Natural killer cell (primary cell): ENCODE data around the gene SLC39A11. TPM values are rescaled to one million over a fixed set of nuclear protein-coding genes. Genes with fewer than 3 reads are reported as not detected.

ENCODE experiments used
- ATAC-seq, 3 donors: fragments of 150-1000 bp in 2 of 3; fragments of 200-7000 bp in 1 of 3; cut with Tn5 transposase; 1 replicate in 1 of 3; 2 replicates in 2 of 3; pipeline ENCODE4 v1.10.0; 2021; ENCODE audit warnings: mild to moderate bottlenecking in 2 of 3, moderate library complexity in 2 of 3
- DNase-seq, 2 donors: peaks; one replicate each; pipeline versions ENCODE4 v3.0.0 to v3.0.0-alpha.2; 2013 to 2021; ENCODE audit warnings: mixed read lengths in 1 of 2
- H3K27ac ChIP-seq: one replicate; pipeline ENCODE4 v1.5.1; 2013; ENCODE audit warnings: mild to moderate bottlenecking, low read length
- H3K27me3 ChIP-seq: one replicate; pipeline ENCODE4 v1.6.1; 2013; ENCODE audit warnings: low read length; ENCODE audit not compliant: control insufficient read depth, insufficient read depth
- H3K36me3 ChIP-seq: one replicate; pipeline ENCODE4 v1.6.1; 2013; ENCODE audit warnings: low read length; ENCODE audit not compliant: control insufficient read depth, insufficient read depth
- H3K4me1 ChIP-seq: one replicate; pipeline ENCODE4 v1.6.1; 2013; ENCODE audit warnings: low read length; ENCODE audit not compliant: control insufficient read depth, insufficient read depth
- H3K4me3 ChIP-seq: one replicate; pipeline ENCODE4 v1.5.1; 2013; ENCODE audit warnings: low read length
- H3K9me3 ChIP-seq: one replicate; pipeline ENCODE4 v1.6.1; 2013; ENCODE audit warnings: low read length; ENCODE audit not compliant: control insufficient read depth, insufficient read depth
- H3K27ac Mint-ChIP-seq, 2 donors: one replicate each; pipeline ENCODE4 v1.8.0; 2022; ENCODE audit warnings: mild to moderate bottlenecking in 2 of 2, mixed read lengths in 2 of 2, moderate library complexity in 1 of 2
- H3K27me3 Mint-ChIP-seq, 2 donors: one replicate each; pipeline ENCODE4 v1.8.0; 2022; ENCODE audit warnings: low read depth in 2 of 2, mixed read lengths in 2 of 2
- H3K36me3 Mint-ChIP-seq: one replicate; pipeline ENCODE4 v1.8.0; 2022; ENCODE audit warnings: mixed read lengths
- H3K4me1 Mint-ChIP-seq, 2 donors: one replicate each; pipeline ENCODE4 v1.8.0; 2022; ENCODE audit warnings: mixed read lengths in 2 of 2
- H3K4me3 Mint-ChIP-seq: one replicate; pipeline ENCODE4 v1.8.0; 2022; ENCODE audit warnings: mild to moderate bottlenecking, moderate library complexity, mixed read lengths
- H3K9me3 Mint-ChIP-seq, 2 donors: one replicate each; pipeline ENCODE4 v1.8.0; 2022; ENCODE audit warnings: mixed read lengths in 2 of 2
- WGBS: methylation state at CpG from one replicate; pipeline ENCODE4 v1.1.7; 2013; ENCODE audit warnings: missing lambda C conversion rate; ENCODE audit not compliant: insufficient coverage; 5-methylcytosine and 5-hydroxymethylcytosine counted together
- intact Hi-C: fragments of 100-400 bp; cut with micrococcal nuclease; formaldehyde crosslinking; loops from one replicate; pipeline ENCODE4 v1.14.2; 2022
- total RNA-seq, 4 donors: library from RNA; stranded (reverse); fragments of 120-200 nt in 1 of 4; gene quantifications; one replicate each; pipeline versions ENCODE4 v1.2.3 to v1.2.4, GENCODE V29; 2013 to 2022
- TF ChIP-seq, protein P1 (sequence below): fragments of 200-600 bp; IDR thresholded peaks from one replicate; pipeline ENCODE4 v1.8.0; 2022; ENCODE audit warnings: antibody characterized with exemption

SLC39A11 gene
- total RNA-seq, 3 donors from 2014 or later (not counting 1 experiment from before 2014, with no cell fraction given) = 32.6 to 44.9 (median 39.4) TPM

DNA sequence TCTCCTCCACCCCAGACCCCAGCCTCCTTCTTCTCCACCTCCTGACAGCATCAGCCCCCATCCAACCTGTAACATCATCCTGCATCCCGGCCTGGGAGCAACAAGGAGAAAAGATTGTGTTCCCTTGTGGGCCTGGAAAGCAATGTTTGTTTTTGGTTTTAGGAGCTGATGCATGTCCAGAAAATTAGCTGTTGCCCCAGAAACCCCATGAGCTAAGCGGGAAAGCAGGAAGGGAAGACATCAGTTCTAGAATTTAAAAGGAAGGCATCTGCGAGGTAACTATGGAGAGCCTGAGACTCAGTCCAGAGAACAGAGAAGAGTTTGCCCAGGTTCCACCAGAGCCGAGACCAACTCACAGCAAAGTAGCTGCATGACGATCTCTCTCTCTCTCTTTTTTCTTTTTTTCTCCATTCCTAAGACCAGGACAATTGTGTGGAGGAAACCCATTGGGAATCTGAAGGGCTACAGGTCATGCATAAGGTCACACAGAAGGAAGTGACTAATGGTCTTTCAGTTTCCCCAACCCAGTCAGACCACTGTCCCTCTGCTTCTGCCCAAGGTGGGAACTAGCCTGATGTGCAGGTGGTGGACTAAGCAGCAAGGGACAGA, 124.4 kb downstream of the SLC39A11 start:
- H3K4me3 ChIP-seq = no peak overlapping the region
- 95% methylated on average over 5 of the region's 5 CpGs for WGBS

DNA sequence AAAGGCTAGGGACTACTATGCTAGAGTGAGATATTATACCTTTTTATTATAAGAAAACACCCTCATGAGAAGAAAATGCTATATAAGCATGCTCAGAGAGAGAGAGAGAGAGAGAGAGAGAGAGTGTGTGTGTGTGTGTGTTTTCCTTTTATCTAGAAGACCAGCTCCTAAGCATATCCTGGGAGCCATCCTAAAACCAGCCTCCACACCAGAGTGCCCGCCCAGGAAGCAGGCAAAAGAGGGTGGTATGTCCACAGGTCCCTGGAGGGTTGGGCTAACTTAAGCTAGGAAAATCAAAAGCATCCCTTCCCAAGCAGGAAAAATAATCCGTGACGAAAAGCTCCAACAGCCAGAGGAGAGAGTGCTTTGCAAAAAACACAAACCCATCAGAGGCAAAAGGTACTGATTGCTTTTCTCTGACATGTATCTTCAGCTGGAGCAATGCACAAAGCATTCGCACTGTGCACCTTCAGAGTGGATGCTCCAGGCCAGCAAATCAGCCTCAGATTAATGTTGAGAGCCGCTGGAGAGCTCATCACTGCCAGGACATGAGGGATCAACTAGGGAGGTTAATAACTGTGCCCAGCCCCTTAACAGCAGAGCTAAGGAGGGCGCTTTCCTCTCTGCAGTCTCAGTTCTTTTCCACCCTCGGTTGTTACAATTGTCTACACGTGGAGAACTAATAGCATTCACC, 125.1 kb downstream of the SLC39A11 start:
- Histone ChIP-seq H3K4me3 (no peak overlapping the region), H3K36me3 (no peaks in the 10 kb centered on the region), H3K27ac (no peak overlapping the region), H3K4me1 (no peaks in the 10 kb centered on the region), H3K27me3 (no peaks in the 10 kb centered on the region), H3K9me3 (no peaks in the 10 kb centered on the region)
- 84% methylated on average over 7 of the region's 8 CpGs for WGBS
- H3K4me1 Mint-ChIP-seq = peaks cover 29 to 33% of the 10 kb centered on the region in 2 donors
- ATAC-seq = no peak
- no peak for DNase-seq
- TF ChIP-seq, protein P1, sequence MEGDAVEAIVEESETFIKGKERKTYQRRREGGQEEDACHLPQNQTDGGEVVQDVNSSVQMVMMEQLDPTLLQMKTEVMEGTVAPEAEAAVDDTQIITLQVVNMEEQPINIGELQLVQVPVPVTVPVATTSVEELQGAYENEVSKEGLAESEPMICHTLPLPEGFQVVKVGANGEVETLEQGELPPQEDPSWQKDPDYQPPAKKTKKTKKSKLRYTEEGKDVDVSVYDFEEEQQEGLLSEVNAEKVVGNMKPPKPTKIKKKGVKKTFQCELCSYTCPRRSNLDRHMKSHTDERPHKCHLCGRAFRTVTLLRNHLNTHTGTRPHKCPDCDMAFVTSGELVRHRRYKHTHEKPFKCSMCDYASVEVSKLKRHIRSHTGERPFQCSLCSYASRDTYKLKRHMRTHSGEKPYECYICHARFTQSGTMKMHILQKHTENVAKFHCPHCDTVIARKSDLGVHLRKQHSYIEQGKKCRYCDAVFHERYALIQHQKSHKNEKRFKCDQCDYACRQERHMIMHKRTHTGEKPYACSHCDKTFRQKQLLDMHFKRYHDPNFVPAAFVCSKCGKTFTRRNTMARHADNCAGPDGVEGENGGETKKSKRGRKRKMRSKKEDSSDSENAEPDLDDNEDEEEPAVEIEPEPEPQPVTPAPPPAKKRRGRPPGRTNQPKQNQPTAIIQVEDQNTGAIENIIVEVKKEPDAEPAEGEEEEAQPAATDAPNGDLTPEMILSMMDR = no peak
- intact Hi-C loops = no loop called here
- H3K36me3 Mint-ChIP-seq = no peaks in the 10 kb centered on the region
- H3K9me3 Mint-ChIP-seq = no peaks in the 10 kb centered on the region
- no peak overlapping the region for H3K27ac Mint-ChIP-seq
- H3K27me3 Mint-ChIP-seq = no peaks in the 10 kb centered on the region
- no peak overlapping the region for H3K4me3 Mint-ChIP-seq

More for the DNA sequence above, 124.4 kb downstream of the SLC39A11 start:
- Mint-ChIP-seq H3K4me1 (peaks cover 29 to 39% of the 10 kb centered on the region in 2 donors), H3K27ac (no peak overlapping the region), H3K27me3 (no peaks in the 10 kb centered on the region), H3K9me3 (no peaks in the 10 kb centered on the region), H3K36me3 (no peaks in the 10 kb centered on the region), H3K4me3 (no peak overlapping the region)
- no peak overlapping the region for H3K27ac ChIP-seq
- ATAC-seq (no peak), DNase-seq (no peak)
- TF ChIP-seq, protein P1 = no peak
- no peaks in the 10 kb centered on the region for H3K36me3 ChIP-seq
- intact Hi-C loops = no loop called here
- no peaks in the 10 kb centered on the region for H3K4me1 ChIP-seq
- no peaks in the 10 kb centered on the region for H3K9me3 ChIP-seq
- H3K27me3 ChIP-seq = no peaks in the 10 kb centered on the region

DNA sequence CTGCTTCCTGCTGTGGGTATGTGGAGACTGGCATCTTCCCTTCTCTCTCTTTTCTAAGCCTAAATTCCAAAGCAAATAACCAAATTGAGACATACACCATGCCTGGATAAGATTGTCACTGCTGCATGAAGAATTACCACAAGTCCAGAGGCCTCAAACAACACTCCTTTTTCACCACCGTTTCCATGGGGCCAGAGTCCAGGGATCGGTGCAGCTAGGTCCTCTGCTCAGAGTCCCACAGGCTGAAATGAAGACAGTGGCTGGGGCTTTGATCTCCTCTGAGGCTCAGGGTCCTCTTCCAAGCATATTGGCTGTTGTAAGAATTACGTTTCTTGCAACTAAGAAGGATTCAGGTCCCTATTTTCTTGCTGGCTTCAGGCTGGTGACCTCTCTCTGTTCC, 130.4 kb downstream of the SLC39A11 start:
- no peak overlapping the region for H3K27ac ChIP-seq
- Mint-ChIP-seq H3K4me1 (peaks cover 0 to 8% of the 10 kb centered on the region in 2 donors), H3K9me3 (no peaks in the 10 kb centered on the region), H3K4me3 (no peak overlapping the region), H3K27ac (no peak overlapping the region), H3K36me3 (no peaks in the 10 kb centered on the region), H3K27me3 (no peaks in the 10 kb centered on the region)
- ATAC-seq (no peak), DNase-seq (no peak)
- no peaks in the 10 kb centered on the region for H3K36me3 ChIP-seq
- no peaks in the 10 kb centered on the region for H3K4me1 ChIP-seq
- WGBS = 91% methylated on average over 3 of the region's 3 CpGs
- no peaks in the 10 kb centered on the region for H3K27me3 ChIP-seq
- H3K9me3 ChIP-seq = no peaks in the 10 kb centered on the region
- TF ChIP-seq, protein P1 = no peak
- H3K4me3 ChIP-seq = no peak overlapping the region
- intact Hi-C loops = no loop called here
